Naive B cell (primary cell): ENCODE measurements around the gene SCGB1C1. TPM values are rescaled to one million over a fixed set of nuclear protein-coding genes. Genes with fewer than 3 reads are reported as not detected.
"Not testable (repeated sequence)": the region's sequence is repeated elsewhere in the genome, so short reads cannot be mapped to it uniquely, and the experiment has no call there.

Experiments
- ATAC-seq, 2 donors: fragments of 150-1000 bp; cut with Tn5 transposase; 2 replicates each; pipeline ENCODE4 v1.10.0; 2021; ENCODE audit warnings: low read depth in 2 of 2, mild to moderate bottlenecking in 2 of 2, moderate library complexity in 2 of 2
- DNase-seq: peaks from one replicate; pipeline ENCODE4 v3.0.0; 2022
- H3K27ac Mint-ChIP-seq, 6 donors: one replicate each; pipeline ENCODE4 v1.8.0; 2020 to 2022; ENCODE audit warnings: mild to moderate bottlenecking in 6 of 6, mixed read lengths in 6 of 6, moderate library complexity in 5 of 6, inconsistent platforms in 2 of 6
- H3K27me3 Mint-ChIP-seq, 3 donors: one replicate each; pipeline ENCODE4 v1.8.0; 2021 to 2022; ENCODE audit warnings: mixed read lengths in 3 of 3, mild to moderate bottlenecking in 1 of 3
- H3K36me3 Mint-ChIP-seq, 2 donors: one replicate each; pipeline ENCODE4 v1.8.0; 2020 to 2022; ENCODE audit warnings: mixed read lengths in 2 of 2, inconsistent platforms in 1 of 2, mild to moderate bottlenecking in 1 of 2
- H3K4me1 Mint-ChIP-seq, 3 donors: one replicate each; pipeline ENCODE4 v1.8.0; 2020 to 2022; ENCODE audit warnings: mixed read lengths in 3 of 3, inconsistent platforms in 1 of 3, mild to moderate bottlenecking in 1 of 3, moderate library complexity in 1 of 3
- H3K4me3 Mint-ChIP-seq, 8 donors: one replicate each; pipeline ENCODE4 v1.8.0; 2020 to 2022; ENCODE audit warnings: mild to moderate bottlenecking in 8 of 8, mixed read lengths in 8 of 8, moderate library complexity in 8 of 8, inconsistent platforms in 2 of 8
- H3K9me3 Mint-ChIP-seq, 7 donors: one replicate each; pipeline ENCODE4 v1.8.0; 2020 to 2022; ENCODE audit warnings: mixed read lengths in 7 of 7, mild to moderate bottlenecking in 5 of 7, inconsistent platforms in 2 of 7, moderate library complexity in 1 of 7
- polyA plus RNA-seq, 6 donors: library from polyadenylated mRNA; unstranded; fragments of 300-500 nt; fragmentation: Illumina TruSeq; gene quantifications; one replicate each; pipeline ENCODE4 v1.2.3, GENCODE V29; 2021; ENCODE audit warnings: low read depth in 6 of 6

SCGB1C1 gene
- polyA plus RNA-seq, 6 donors from 2014 or later: 1.9 to 2.1 TPM; not detected in 4

GRCh38 chr11:216081-216974 lies 23.4 kb downstream of the SCGB1C1 start:
- Mint-ChIP-seq H3K4me1 (peaks cover 3 to 7% (median 6%) of the 10 kb centered on the region in 3 donors), H3K27me3 (no peaks in the 10 kb centered on the region), H3K4me3 (peak overlapping the region in 1 of 8 donors; percentile 35), H3K9me3 (no peaks in the 10 kb centered on the region), H3K36me3 (peaks cover 4 to 8% of the 10 kb centered on the region in 2 donors), H3K27ac (peak overlapping the region in 2 of 6 donors; percentile 24 to 79)
- DNase-seq (no peak), ATAC-seq (no peak)

DNA sequence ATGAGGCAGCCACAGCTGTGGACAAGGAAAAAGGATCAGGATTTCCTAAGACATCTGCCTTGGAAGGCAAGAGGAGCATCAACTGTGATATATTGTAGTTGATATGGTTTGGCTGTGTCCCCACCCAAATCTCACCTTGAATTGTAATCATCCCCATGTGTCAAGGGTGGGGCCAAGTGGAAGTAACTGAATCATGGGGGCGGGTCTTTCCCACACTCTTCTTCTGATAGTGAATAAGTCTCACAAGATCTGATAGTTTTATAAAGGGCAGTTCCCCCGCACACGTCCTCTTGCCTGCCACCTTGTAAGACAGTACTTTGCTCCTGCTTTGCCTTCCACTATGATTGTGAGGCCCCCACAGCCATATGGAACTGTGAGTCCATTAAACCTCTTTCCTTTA lies 24.8 kb downstream of the SCGB1C1 start:
- DNase-seq (no peak), ATAC-seq (no peak)
- no peaks in the 10 kb centered on the region for H3K9me3 Mint-ChIP-seq
- peaks cover 7 to 13% of the 10 kb centered on the region in 2 donors for H3K36me3 Mint-ChIP-seq
- no peaks in the 10 kb centered on the region for H3K27me3 Mint-ChIP-seq
- H3K27ac Mint-ChIP-seq: peak overlapping the region in 1 of 6 donors; percentile 25
- H3K4me3 Mint-ChIP-seq: no peak overlapping the region
- peaks cover 0 to 6% (median 4%) of the 10 kb centered on the region in 3 donors for H3K4me1 Mint-ChIP-seq

GRCh38 chr11:218815-219593 lies 26.1 kb downstream of the SCGB1C1 start:
- DNase-seq (no peak), ATAC-seq (no peak)
- Mint-ChIP-seq H3K4me1 (peaks cover 0 to 3% (median 0%) of the 10 kb centered on the region in 3 donors), H3K27me3 (no peaks in the 10 kb centered on the region), H3K4me3 (no peak overlapping the region), H3K9me3 (no peaks in the 10 kb centered on the region), H3K36me3 (peaks cover 11 to 14% of the 10 kb centered on the region in 2 donors), H3K27ac (no peak overlapping the region)

DNA sequence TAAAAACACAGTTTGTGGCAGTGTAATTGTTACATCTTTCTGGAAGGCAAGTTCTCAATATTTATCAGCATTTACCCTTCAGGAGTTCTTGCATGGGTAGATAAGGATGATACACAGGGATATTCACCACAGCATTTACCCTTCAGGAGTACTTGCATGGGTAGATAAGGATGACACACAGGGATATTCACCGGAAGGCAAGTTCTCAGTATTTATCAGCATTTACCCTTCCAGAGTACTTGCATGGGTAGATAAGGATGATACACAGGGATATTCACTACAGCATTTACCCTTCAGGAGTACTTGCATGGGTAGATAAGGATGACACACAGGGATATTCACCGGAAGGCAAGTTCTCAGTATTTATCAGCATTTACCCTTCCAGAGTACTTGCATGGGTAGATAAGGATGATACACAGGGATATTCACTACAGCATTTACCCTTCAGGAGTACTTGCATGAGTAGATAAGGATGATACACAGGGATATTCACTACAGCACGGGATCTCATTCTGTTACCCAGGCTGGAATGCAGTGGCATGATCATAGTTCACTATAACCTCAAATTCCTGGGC lies 27.9 kb downstream of the SCGB1C1 start:
- H3K9me3 Mint-ChIP-seq, DNase-seq, H3K4me1 Mint-ChIP-seq, ATAC-seq, H3K27me3 Mint-ChIP-seq, H3K4me3 Mint-ChIP-seq: not testable (repeated sequence)
- Mint-ChIP-seq H3K36me3 (peaks cover 11 to 14% of the 10 kb centered on the region in 2 donors), H3K27ac (peak overlapping the region in 1 of 6 donors; percentile 39)

GRCh38 chr11:221539-221938 lies 28.7 kb downstream of the SCGB1C1 start:
- peaks cover 3 to 11% (median 5%) of the 10 kb centered on the region in 3 donors for H3K4me1 Mint-ChIP-seq
- H3K27ac Mint-ChIP-seq: no peak overlapping the region
- no peak for ATAC-seq

DNA sequence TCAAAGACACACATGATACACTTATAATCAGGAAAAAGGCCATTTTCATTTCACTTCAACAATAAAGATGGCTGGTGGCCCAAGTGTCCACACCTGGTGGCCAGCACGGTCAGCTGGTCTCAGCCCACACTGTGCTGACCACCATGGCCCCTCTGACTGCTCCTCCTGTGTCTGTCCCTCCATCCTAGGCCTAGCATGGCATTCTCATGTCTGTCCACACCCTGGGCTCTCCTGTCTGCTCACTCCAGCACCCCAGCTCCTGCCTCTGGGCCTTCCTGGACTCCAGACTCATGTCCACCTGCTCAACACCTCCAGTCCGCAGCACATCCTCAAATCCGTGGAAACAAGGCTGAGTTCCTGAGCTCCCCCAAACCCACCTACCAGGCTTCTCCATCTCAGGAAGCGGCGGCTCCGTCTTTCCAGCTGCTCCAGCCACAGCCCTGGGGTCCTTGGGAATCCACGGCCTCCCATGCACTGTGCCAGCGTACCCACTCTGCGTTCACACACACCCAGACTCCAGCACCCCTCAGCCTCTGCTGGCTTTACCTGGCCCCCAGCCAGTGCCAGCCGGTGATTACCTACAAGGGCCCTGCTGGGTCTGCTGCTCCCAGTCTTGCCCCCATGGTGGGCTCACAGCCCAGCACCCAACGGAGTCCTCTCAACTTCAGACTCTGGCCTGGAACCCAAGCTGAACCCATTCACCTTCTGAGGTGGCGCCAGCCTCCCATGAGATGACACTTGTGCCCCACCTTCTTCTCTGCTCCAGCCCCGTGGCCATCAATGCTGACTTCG lies 29.3 kb downstream of the SCGB1C1 start:
- Mint-ChIP-seq H3K9me3 (no peaks in the 10 kb centered on the region), H3K27me3 (no peaks in the 10 kb centered on the region), H3K4me3 (no peak overlapping the region), H3K36me3 (peaks cover 11 to 14% of the 10 kb centered on the region in 2 donors), H3K27ac (peak overlapping the region in 2 of 6 donors; percentile 43 to 61), H3K4me1 (peaks cover 3 to 11% (median 5%) of the 10 kb centered on the region in 3 donors)
- ATAC-seq (no peak), DNase-seq (no peak)

More at GRCh38 chr11:221539-221938, 28.7 kb downstream of the SCGB1C1 start:
- Mint-ChIP-seq H3K36me3 (peaks cover 11 to 14% of the 10 kb centered on the region in 2 donors), H3K9me3 (no peaks in the 10 kb centered on the region), H3K4me3 (no peak overlapping the region), H3K27me3 (no peaks in the 10 kb centered on the region)
- DNase-seq: no peak

GRCh38 chr11:223026-223789 lies 30.3 kb downstream of the SCGB1C1 start:
- no peak for DNase-seq
- peak overlapping the region in 1 of 6 donors; percentile 61 for H3K27ac Mint-ChIP-seq
- peaks cover 11 to 14% of the 10 kb centered on the region in 2 donors for H3K36me3 Mint-ChIP-seq
- no peak for ATAC-seq
- no peak overlapping the region for H3K4me3 Mint-ChIP-seq
- peaks cover 5 to 11% (median 7%) of the 10 kb centered on the region in 3 donors for H3K4me1 Mint-ChIP-seq
- no peaks in the 10 kb centered on the region for H3K9me3 Mint-ChIP-seq
- H3K27me3 Mint-ChIP-seq: no peaks in the 10 kb centered on the region

DNA sequence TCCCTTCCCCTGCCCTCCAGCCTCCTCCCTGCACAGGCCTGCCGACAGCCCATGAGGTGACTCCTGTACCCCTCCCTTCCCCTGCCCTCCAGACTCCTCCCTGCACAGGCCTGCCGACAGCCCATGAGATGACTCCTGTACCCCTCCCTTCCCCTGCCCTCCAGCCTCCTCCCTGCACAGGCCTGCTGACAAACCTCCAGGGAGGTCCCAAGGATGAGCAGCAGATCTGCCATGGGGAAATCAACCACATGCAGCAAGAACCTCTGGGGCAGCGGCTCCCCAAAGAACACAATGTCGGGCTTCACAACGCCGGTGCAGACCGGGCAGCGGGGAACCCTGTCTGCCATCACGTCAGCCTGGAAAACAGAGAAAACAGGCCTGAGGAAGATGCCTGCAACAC lies 31.0 kb downstream of the SCGB1C1 start:
- Mint-ChIP-seq H3K4me3 (no peak overlapping the region), H3K9me3 (no peaks in the 10 kb centered on the region), H3K27ac (no peak overlapping the region), H3K36me3 (peaks cover 11 to 14% of the 10 kb centered on the region in 2 donors), H3K4me1 (peaks cover 5 to 11% (median 9%) of the 10 kb centered on the region in 3 donors), H3K27me3 (no peaks in the 10 kb centered on the region)
- no peak for DNase-seq
- no peak for ATAC-seq

DNA sequence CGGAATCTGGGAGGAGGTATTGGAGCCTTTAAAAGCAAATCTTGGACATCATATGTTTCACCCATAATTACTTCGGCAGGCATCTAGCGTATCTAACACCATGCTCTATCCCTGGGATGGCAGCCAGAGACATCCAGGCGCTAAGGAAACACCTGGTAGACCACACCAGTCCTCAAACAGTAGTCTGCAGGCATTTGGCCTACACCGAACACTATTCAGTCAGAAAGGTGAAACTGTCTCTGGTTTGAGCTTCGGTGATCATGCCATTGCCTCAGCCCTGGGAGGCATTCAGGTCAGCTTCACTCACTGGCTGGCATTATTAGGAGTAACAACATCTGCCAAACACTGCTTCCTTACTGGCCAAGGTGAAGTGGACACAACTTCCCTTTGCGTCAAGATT lies 31.5 kb downstream of the SCGB1C1 start:
- peak overlapping the region in 1 of 6 donors; percentile 33 for H3K27ac Mint-ChIP-seq
- H3K9me3 Mint-ChIP-seq: no peaks in the 10 kb centered on the region
- peaks cover 5 to 11% (median 9%) of the 10 kb centered on the region in 3 donors for H3K4me1 Mint-ChIP-seq
- no peaks in the 10 kb centered on the region for H3K27me3 Mint-ChIP-seq
- H3K36me3 Mint-ChIP-seq: peaks cover 7 to 14% of the 10 kb centered on the region in 2 donors
- no peak for DNase-seq
- ATAC-seq: no peak
- no peak overlapping the region for H3K4me3 Mint-ChIP-seq

GRCh38 chr11:225734-226453 lies 33.0 kb downstream of the SCGB1C1 start:
- no peaks in the 10 kb centered on the region for H3K27me3 Mint-ChIP-seq
- ATAC-seq: peak in 1 of 2 donors; percentile 28
- H3K9me3 Mint-ChIP-seq: no peaks in the 10 kb centered on the region
- peaks cover 7 to 14% of the 10 kb centered on the region in 2 donors for H3K36me3 Mint-ChIP-seq
- peak overlapping the region in 2 of 6 donors; percentile 54 to 73 for H3K27ac Mint-ChIP-seq
- no peak overlapping the region for H3K4me3 Mint-ChIP-seq
- H3K4me1 Mint-ChIP-seq: peaks cover 5 to 11% (median 9%) of the 10 kb centered on the region in 3 donors
- no peak for DNase-seq

- Mint-ChIP-seq H3K27me3 (no peaks in the 10 kb centered on the region), H3K4me3 (peak overlapping the region in 1 of 8 donors; percentile 72), H3K9me3 (no peaks in the 10 kb centered on the region), H3K27ac (peak overlapping the region in 2 of 6 donors; percentile 44 to 49), H3K36me3 (peaks cover 2 to 7% of the 10 kb centered on the region in 2 donors), H3K4me1 (peaks cover 5 to 13% (median 9%) of the 10 kb centered on the region in 3 donors)
- DNase-seq (no peak), ATAC-seq (no peak)
Observed at GRCh38 chr11:227824-228379, 35.0 kb downstream of the SCGB1C1 start.
